AG10803 (cell line): ENCODE measurements around the gene SVIP.

ENCODE experiments used
- DNase-seq: peaks from one replicate; pipeline ENCODE4 v3.0.0; 2010; ENCODE audit warnings: low read depth
- H3K4me3 ChIP-seq: 2 replicates; pipeline ENCODE4 v1.5.1; 2011; ENCODE audit warnings: mild to moderate bottlenecking, low read length, control low read depth
- TF ChIP-seq, protein P1 (sequence below): conservative IDR thresholded peaks from 2 replicates; pipeline ENCODE4 v1.5.1; 2011; ENCODE audit warnings: mild to moderate bottlenecking, low read length, control low read depth, inconsistent platforms

The SVIP gene

DNA sequence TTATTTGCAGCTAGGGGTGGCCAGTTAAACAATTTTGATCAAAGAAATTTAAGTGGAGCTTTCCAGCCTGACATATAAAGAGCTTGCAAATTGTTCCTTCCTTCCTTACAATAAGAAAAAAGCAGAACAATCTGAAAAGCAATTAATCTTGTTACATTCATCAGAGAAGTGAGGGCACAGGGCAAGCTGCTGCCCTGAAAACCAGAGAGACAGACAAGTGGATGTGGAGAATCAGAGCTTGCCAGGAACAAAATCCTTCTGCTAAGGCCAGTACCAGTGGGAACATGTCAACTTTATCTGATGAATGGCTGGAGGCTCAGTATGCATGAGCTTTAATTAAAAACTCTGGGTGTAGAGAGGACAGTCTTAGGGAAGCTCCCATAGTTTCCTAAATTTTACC is 21.9 kb upstream of the SVIP start:
- TF ChIP-seq, protein P1, sequence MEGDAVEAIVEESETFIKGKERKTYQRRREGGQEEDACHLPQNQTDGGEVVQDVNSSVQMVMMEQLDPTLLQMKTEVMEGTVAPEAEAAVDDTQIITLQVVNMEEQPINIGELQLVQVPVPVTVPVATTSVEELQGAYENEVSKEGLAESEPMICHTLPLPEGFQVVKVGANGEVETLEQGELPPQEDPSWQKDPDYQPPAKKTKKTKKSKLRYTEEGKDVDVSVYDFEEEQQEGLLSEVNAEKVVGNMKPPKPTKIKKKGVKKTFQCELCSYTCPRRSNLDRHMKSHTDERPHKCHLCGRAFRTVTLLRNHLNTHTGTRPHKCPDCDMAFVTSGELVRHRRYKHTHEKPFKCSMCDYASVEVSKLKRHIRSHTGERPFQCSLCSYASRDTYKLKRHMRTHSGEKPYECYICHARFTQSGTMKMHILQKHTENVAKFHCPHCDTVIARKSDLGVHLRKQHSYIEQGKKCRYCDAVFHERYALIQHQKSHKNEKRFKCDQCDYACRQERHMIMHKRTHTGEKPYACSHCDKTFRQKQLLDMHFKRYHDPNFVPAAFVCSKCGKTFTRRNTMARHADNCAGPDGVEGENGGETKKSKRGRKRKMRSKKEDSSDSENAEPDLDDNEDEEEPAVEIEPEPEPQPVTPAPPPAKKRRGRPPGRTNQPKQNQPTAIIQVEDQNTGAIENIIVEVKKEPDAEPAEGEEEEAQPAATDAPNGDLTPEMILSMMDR, result no peak
- no peak overlapping the region for H3K4me3 ChIP-seq

GRCh38 chr11:22846726-22847125 is 17.1 kb upstream of the SVIP start:
- H3K4me3 ChIP-seq, result no peak overlapping the region
- no peak for DNase-seq
- TF ChIP-seq, protein P1, result no peak

More for the DNA sequence above, 21.9 kb upstream of the SVIP start:
- no peak for DNase-seq

DNA sequence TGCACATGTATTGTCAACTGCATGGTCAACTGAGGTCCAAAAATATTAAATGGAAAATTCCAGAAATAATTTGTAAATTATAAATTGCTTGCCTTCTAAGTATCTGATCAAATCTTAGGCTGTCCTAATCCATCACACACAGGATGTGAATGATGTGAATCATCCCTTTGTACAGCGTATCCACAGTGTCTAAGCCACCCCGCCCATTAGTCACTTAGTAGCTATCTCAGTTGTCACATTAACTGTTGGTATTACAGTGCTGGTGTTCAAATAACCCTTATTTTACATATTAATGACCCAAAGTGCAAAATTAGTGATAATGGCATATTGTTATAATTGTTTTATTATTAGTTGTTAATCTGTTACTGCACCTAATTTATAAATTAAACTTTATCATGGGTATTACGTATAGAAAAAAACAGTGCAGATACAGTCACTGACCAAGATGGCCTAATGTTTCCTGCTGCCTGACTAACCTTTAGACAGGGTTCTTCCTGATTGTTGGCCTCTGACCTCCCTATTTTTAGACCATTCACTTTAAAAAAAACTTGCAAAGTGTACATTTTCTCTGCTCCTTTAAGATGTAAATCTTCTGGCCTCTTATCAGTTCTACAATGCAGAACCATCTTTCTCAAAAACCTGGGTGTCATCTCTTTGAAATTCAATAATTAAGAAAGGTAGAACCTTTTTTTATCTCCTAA is 2.9 kb upstream of the SVIP start:
- TF ChIP-seq, protein P1, result no peak
- DNase-seq, result no peak
- no peak overlapping the region for H3K4me3 ChIP-seq

DNA sequence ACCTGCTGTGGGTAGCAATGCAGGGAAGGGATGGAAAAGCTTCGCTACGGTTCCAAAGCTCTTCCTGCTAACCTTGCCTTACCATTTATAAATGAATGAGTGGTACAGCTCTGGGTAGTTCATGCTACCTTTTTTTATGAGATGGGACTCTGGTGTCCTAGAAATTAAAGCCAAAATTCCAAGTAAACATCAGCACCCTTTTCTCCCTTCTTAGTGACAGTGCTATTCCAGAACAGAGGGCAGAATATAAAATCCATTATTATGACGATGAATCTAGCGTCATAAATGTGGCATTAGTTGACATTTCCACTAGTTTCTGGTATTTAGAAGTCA is 447 bp upstream of the SVIP start:
- no peak for DNase-seq
- H3K4me3 ChIP-seq, result peak overlapping the region; percentile 77
- TF ChIP-seq, protein P1, result no peak

- TF ChIP-seq, protein P1, result no peak
- DNase-seq, result no peak
- H3K4me3 ChIP-seq, result no peak overlapping the region
Measured at GRCh38 chr11:22828373-22828772, 1.2 kb downstream of the SVIP start.

- TF ChIP-seq, protein P1, result no peak
- DNase-seq, result no peak
- no peak overlapping the region for H3K4me3 ChIP-seq
Measured at GRCh38 chr11:22822203-22822602, 7.4 kb downstream of the SVIP start.

DNA sequence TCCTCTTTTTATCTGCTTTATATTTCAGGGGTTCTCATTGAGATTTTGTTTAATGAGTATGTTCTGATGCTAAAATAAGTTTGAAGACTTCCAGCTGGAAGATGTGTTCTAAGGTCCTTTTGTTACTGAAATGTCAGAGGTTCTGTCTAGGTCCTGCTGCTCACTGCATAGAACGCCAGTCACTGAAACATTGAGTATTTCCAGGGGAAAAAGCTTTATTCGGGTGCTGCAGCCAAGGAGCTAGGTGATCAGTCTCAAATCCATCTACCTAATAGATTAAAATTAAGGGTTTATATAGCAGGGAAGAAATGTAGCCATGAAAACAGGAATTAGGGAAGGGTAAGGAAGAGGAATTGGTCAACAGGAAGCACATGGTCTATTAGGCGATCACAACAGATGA is 19.7 kb downstream of the SVIP start:
- TF ChIP-seq, protein P1, result no peak
- DNase-seq, result no peak
- no peak overlapping the region for H3K4me3 ChIP-seq
